GM23338 (cell line): ENCODE measurements around the gene LRRC2. TPM values are rescaled to one million over a fixed set of nuclear protein-coding genes. Genes with fewer than 3 reads are reported as not detected.

ENCODE experiments used
- ATAC-seq: fragments of 200-7000 bp; cut with Tn5 transposase; 3 replicates; pipeline ENCODE4 v1.9.1; 2020
- DNase-seq: peaks from one replicate; pipeline ENCODE4 v3.0.0-alpha.2; 2015; ENCODE audit warnings: low spot score
- H2AFZ ChIP-seq: fragments of 200-600 bp; sonication (generic); 2 replicates; pipeline ENCODE4 v1.8.0; 2016; ENCODE audit warnings: antibody characterized with exemption, mild to moderate bottlenecking, moderate library complexity
- H3F3A ChIP-seq: fragments of 200-600 bp; sonication (generic); replicated peaks from 2 replicates; pipeline ENCODE4 v1.8.0; 2017; ENCODE audit warnings: antibody characterized with exemption, mixed run types, low read depth
- H3K27ac ChIP-seq: fragments of 200-600 bp; sonication (generic); 2 replicates; pipeline ENCODE4 v1.6.1; 2016; ENCODE audit warnings: low read depth
- H3K27me3 ChIP-seq: fragments of 200-600 bp; sonication (generic); 2 replicates; pipeline ENCODE4 v1.8.0; 2016; ENCODE audit warnings: mild to moderate bottlenecking, mixed run types, moderate library complexity; ENCODE audit not compliant: insufficient read depth
- H3K36me3 ChIP-seq: fragments of 200-600 bp; sonication (generic); 2 replicates; pipeline ENCODE4 v1.8.0; 2016; ENCODE audit warnings: mild to moderate bottlenecking; ENCODE audit not compliant: insufficient read depth
- H3K4me1 ChIP-seq: fragments of 200-600 bp; sonication (generic); 2 replicates; pipeline ENCODE4 v1.8.0; 2016; ENCODE audit warnings: mild to moderate bottlenecking, moderate library complexity; ENCODE audit not compliant: insufficient read depth
- H3K4me2 ChIP-seq: fragments of 200-600 bp; sonication (generic); 2 replicates; pipeline ENCODE4 v1.7.1; 2017; ENCODE audit warnings: mixed run types
- H3K4me3 ChIP-seq: fragments of 200-600 bp; sonication (generic); 2 replicates; pipeline ENCODE4 v1.6.1; 2016; ENCODE audit warnings: mixed run types
- H3K79me2 ChIP-seq: fragments of 200-600 bp; sonication (generic); replicated peaks from 2 replicates; pipeline ENCODE4 v1.8.0; 2017; ENCODE audit warnings: mild to moderate bottlenecking; ENCODE audit not compliant: insufficient read depth
- H3K9me2 ChIP-seq: fragments of 200-600 bp; sonication (generic); 2 replicates; pipeline ENCODE4 v1.8.0; 2017; ENCODE audit not compliant: insufficient read depth
- H4K20me1 ChIP-seq: fragments of 200-600 bp; sonication (generic); replicated peaks from 2 replicates; pipeline ENCODE4 v1.8.0; 2017; ENCODE audit warnings: mild to moderate bottlenecking; ENCODE audit not compliant: insufficient read depth
- H3K27ac Mint-ChIP-seq: 2 replicates; pipeline ENCODE4 v1.8.0; 2020; ENCODE audit warnings: inconsistent platforms, mild to moderate bottlenecking, moderate library complexity, mixed read lengths
- H3K27me3 Mint-ChIP-seq: 3 replicates; pipeline ENCODE4 v1.8.0; 2022; ENCODE audit warnings: low read depth, mild to moderate bottlenecking, moderate library complexity, mixed read lengths, inconsistent platforms; ENCODE audit not compliant: insufficient read depth, poor library complexity
- H3K36me3 Mint-ChIP-seq: 3 replicates; pipeline ENCODE4 v1.8.0; 2021; ENCODE audit warnings: low read depth, mild to moderate bottlenecking, inconsistent platforms, moderate library complexity, mixed read lengths
- H3K4me1 Mint-ChIP-seq: 3 replicates; pipeline ENCODE4 v1.8.0; 2020; ENCODE audit warnings: mild to moderate bottlenecking, inconsistent platforms, mixed read lengths
- H3K4me3 Mint-ChIP-seq: 3 replicates; pipeline ENCODE4 v1.8.0; 2021; ENCODE audit warnings: moderate library complexity, mild to moderate bottlenecking, inconsistent platforms, mixed read lengths
- H3K9me3 Mint-ChIP-seq: 3 replicates; pipeline ENCODE4 v1.8.0; 2020; ENCODE audit warnings: moderate library complexity, mild to moderate bottlenecking, inconsistent platforms, mixed read lengths
- CREB1 ChIP-seq: fragments of 250-450 bp; sonication (Bioruptor Pico); IDR thresholded peaks from 2 replicates; pipeline ENCODE4 v1.5.0; 2020; ENCODE audit warnings: low read depth, mild to moderate bottlenecking, moderate library complexity
- JUNB ChIP-seq: IDR thresholded peaks from one replicate; pipeline ENCODE4 v1.6.1; 2016; ENCODE audit warnings: antibody characterized with exemption; ENCODE audit not compliant: unreplicated experiment
- NANOG ChIP-seq: IDR thresholded peaks from 2 replicates; pipeline ENCODE4 v1.6.1; 2016; ENCODE audit warnings: antibody characterized with exemption, borderline replicate concordance
- POLR2AphosphoS5 ChIP-seq: IDR thresholded peaks from 2 replicates; pipeline ENCODE4 v1.6.1; 2016; ENCODE audit warnings: antibody characterized with exemption, low read depth
- STAT1 ChIP-seq: IDR thresholded peaks from one replicate; pipeline ENCODE4 v1.6.1; 2016; ENCODE audit warnings: antibody characterized with exemption; ENCODE audit not compliant: unreplicated experiment
- ZNF114 ChIP-seq: fragments of 250-450 bp; sonication (Bioruptor Pico); IDR thresholded peaks from 2 replicates; pipeline ENCODE4 v1.5.0; 2020; ENCODE audit warnings: mild to moderate bottlenecking, moderate library complexity
- polyA plus RNA-seq: library from polyadenylated mRNA; unstranded; fragments of >200 nt; fragmentation: Nextera tagmentation; extraction: Ambion mirVana; gene quantifications from 2 replicates; pipeline ENCODE4 v1.2.1, GENCODE V29; 2016
- total RNA-seq: library from RNA; depleted of rRNA; stranded (reverse); fragments of >200 nt; shearing (Covaris generic); gene quantifications from 2 replicates; pipeline ENCODE4 v1.2.3, GENCODE V29; 2014
- TF ChIP-seq, protein P1 (sequence below), 2 experiments: fragments of 200-600 bp in 1 of 2; sonication (generic) in 1 of 2; conservative IDR thresholded peaks; 2 replicates each; pipeline versions ENCODE4 v1.5.1 to v1.6.1; 2016 to 2017; ENCODE audit warnings: antibody characterized with exemption in 2 of 2, low read depth in 2 of 2, mild to moderate bottlenecking in 2 of 2, moderate library complexity in 1 of 2
- TF ChIP-seq, protein P2 (sequence below): IDR thresholded peaks from 2 replicates; pipeline ENCODE4 v1.6.1; 2016; ENCODE audit warnings: antibody characterized with exemption

The LRRC2 gene
- total and polyA plus RNA-seq, 2 experiments from 2014 or later = 6.5 to 7.1 TPM

DNA sequence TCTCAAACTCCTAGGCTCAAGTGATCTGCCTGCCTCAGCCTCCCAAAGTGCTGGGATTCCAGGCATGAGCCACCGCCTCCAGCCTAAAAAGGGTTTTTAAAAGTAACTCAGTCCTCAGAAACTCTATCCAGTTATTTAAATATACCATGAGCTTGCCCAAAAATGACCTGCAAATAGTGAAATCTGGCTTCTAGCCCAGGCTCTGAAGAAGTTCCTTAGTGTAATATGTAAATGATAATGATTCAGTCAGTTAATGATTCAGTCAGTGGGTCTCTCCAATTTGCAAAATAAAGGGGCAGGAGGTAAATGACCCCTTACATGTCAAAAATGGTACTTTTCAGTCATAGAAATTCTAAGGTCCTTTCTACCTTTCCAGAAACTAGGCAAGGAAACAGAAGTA, 28.8 kb downstream of the LRRC2 start (continued):
- TF ChIP-seq, protein P1, sequence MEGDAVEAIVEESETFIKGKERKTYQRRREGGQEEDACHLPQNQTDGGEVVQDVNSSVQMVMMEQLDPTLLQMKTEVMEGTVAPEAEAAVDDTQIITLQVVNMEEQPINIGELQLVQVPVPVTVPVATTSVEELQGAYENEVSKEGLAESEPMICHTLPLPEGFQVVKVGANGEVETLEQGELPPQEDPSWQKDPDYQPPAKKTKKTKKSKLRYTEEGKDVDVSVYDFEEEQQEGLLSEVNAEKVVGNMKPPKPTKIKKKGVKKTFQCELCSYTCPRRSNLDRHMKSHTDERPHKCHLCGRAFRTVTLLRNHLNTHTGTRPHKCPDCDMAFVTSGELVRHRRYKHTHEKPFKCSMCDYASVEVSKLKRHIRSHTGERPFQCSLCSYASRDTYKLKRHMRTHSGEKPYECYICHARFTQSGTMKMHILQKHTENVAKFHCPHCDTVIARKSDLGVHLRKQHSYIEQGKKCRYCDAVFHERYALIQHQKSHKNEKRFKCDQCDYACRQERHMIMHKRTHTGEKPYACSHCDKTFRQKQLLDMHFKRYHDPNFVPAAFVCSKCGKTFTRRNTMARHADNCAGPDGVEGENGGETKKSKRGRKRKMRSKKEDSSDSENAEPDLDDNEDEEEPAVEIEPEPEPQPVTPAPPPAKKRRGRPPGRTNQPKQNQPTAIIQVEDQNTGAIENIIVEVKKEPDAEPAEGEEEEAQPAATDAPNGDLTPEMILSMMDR (conservative IDR thresholded peaks at IDR 0.05; ENCODE audit: low read depth in 2 of 2) = no peak
- TF ChIP-seq STAT1 (no peak), POLR2AphosphoS5 (no peak), ZNF114 (no peak)

DNA sequence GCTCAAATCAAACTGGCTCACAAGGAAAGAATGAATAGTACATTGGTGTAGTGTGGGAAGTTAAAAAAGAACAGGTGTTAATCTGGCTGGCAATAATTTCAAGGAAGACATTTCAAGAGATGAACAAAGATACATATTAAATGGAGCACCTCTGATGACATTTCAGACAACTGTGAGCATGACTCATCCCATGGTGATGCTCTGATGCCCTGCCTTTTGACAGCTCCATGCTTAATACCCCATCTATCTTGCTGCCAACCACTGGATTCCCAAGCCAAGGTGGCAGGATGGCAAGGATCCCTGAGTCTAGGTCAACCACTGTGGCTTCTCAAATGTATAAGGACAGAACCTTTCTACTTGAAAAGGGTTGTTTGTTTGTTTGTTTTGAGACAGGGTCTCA, 29.3 kb downstream of the LRRC2 start:
- peaks cover 7% of the 10 kb centered on the region; the same call in 2 of the 3 replicates for H3K36me3 Mint-ChIP-seq
- no peak overlapping the region for H3K4me3 Mint-ChIP-seq
- Histone ChIP-seq H3K27me3 (no peaks in the 10 kb centered on the region), H3K4me2 (no peak overlapping the region), H4K20me1 (no peaks in the 10 kb centered on the region), H3K9me2 (0 out of 2 replicates have a peak, but pooled peaks cover 9% of the 10 kb centered on the region), H3K36me3 (0 out of 2 replicates have a peak, but pooled peaks cover 5% of the 10 kb centered on the region), H3K27ac (no peak overlapping the region), H2AFZ (no peak overlapping the region), H3K4me3 (no peak overlapping the region), H3F3A (no peaks in the 10 kb centered on the region), H3K4me1 (peaks cover 9% of the 10 kb centered on the region), H3K79me2 (no peaks in the 10 kb centered on the region)
- no peaks in the 10 kb centered on the region for H3K9me3 Mint-ChIP-seq
- H3K27ac Mint-ChIP-seq = no peak overlapping the region
- peaks cover 13% of the 10 kb centered on the region; the same call in 2 of the 3 replicates for H3K4me1 Mint-ChIP-seq
- H3K27me3 Mint-ChIP-seq = no peaks in the 10 kb centered on the region
- no peak for ATAC-seq
- no peak for TF ChIP-seq JUNB
- TF ChIP-seq, protein P2, sequence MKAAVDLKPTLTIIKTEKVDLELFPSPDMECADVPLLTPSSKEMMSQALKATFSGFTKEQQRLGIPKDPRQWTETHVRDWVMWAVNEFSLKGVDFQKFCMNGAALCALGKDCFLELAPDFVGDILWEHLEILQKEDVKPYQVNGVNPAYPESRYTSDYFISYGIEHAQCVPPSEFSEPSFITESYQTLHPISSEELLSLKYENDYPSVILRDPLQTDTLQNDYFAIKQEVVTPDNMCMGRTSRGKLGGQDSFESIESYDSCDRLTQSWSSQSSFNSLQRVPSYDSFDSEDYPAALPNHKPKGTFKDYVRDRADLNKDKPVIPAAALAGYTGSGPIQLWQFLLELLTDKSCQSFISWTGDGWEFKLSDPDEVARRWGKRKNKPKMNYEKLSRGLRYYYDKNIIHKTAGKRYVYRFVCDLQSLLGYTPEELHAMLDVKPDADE = no peak
- TF ChIP-seq POLR2AphosphoS5 = no peak
- TF ChIP-seq ZNF114 = no peak
- TF ChIP-seq CREB1 (CRISPR knock-in tag) = no peak
- TF ChIP-seq, protein P1 (conservative IDR thresholded peaks at IDR 0.05; ENCODE audit: low read depth in 2 of 2) = no peak
- TF ChIP-seq STAT1 = no peak
- DNase-seq = no peak

DNA sequence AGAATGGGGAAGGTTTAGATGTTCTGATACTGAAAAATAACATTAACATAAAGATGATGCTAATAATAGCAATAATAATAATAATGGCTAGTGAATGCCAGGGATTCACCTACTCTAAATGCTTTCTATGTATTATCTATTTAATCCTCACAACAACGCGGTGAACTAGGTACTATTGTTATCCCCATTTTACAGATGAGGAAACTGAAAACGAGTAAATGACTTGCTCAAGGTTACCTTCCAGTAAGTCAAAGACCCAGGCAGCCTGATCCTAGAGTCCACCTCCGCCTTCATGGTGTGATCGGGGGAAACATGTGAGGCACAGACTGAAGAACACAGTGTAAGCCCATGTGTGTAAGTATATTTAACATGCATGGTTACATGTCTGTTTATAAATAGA, 30.4 kb downstream of the LRRC2 start:
- Histone ChIP-seq H3K4me2 (no peak overlapping the region), H4K20me1 (no peaks in the 10 kb centered on the region), H3K79me2 (no peaks in the 10 kb centered on the region), H2AFZ (no peak overlapping the region), H3K27ac (no peak overlapping the region), H3F3A (no peaks in the 10 kb centered on the region), H3K36me3 (0 out of 2 replicates have a peak, but pooled peaks cover 5% of the 10 kb centered on the region), H3K27me3 (no peaks in the 10 kb centered on the region), H3K4me3 (no peak overlapping the region), H3K9me2 (0 out of 2 replicates have a peak, but pooled peaks cover 11% of the 10 kb centered on the region), H3K4me1 (peaks cover 9% of the 10 kb centered on the region)
- ATAC-seq (no peak), DNase-seq (no peak)
- Mint-ChIP-seq H3K36me3 (peaks cover 10% of the 10 kb centered on the region; the same call in 2 of the 3 replicates), H3K27me3 (peaks cover 6% of the 10 kb centered on the region), H3K4me3 (no peak overlapping the region), H3K27ac (no peak overlapping the region), H3K9me3 (no peaks in the 10 kb centered on the region), H3K4me1 (peaks cover 13% of the 10 kb centered on the region; the same call in 2 of the 3 replicates)
- no peak for TF ChIP-seq JUNB
- TF ChIP-seq NANOG = no peak
